Kidney glomerular epithelial cell (primary cell): Measurements from ENCODE around the gene AFM.

Experiments used
- DNase-seq: peaks from one replicate; lab custom pipeline; 2025; lab: John Stamatoyannopoulos, UW

The AFM gene

DNA sequence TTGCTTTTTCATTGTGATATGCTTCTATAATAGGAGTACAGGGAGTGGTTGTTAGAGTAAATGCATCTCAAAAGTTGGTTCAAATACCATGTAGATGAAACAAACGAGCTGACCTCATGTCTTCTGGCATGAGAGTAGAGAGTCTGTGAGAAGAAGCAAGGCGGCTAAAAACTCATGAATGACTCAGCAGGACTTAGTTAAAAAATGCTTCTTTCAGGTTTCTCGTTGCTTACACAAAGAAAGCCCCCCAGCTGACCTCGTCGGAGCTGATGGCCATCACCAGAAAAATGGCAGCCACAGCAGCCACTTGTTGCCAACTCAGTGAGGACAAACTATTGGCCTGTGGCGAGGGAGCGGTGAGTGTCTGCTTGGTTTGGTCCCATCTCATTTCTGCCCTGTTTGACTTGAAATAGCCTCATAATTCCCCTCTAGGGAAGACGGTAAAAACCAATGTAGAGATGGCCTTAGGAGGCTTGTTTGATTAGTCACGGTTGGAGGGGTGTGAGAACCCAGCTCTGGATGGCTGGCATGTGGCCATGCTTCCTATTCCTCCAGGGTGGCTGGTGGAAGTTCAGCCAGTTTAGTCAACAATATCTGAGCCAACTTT, 31.0 kb upstream of the AFM start:
- DNase-seq = peak; percentile 88

- DNase-seq = no peak
Observed at GRCh38 chr4:73451404-73451803, 30.1 kb upstream of the AFM start.

- DNase-seq = no peak
Observed at GRCh38 chr4:73451981-73452747, 29.4 kb upstream of the AFM start.

DNA sequence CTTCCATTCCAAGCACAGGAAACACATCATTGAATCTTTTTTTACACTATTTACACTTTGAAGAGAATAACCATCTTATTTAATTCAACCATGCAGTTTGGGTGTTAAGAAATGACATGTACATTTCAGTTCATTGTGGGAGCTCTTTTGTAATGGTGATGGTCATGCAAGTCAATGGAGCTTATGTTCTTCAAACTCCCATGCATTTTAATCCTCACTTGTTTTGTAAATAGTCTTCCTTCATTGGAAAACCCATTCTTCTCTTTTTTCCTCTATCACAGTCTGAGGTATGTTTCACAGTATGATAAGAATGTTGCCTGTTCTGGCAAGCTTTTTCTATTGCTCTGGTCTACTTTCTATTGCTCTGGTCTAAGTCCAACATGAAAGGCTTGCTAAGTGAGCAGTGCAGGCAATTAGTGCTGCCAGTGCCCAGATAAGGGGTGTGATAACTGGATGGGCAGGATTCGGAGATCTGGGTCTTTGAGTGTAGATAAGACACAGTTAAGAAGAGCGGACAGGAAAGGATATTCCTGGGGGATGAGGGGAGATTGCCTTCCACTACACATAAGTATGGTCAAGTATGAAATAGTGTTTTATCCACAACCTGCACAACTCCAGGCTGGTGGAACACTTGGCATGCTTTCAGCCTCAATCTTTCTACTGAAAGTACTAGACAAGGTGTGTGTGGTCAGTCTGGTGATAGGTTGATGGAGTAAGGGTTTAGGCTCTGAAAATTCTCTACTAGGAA, 28.4 kb upstream of the AFM start:
- DNase-seq = no peak

GRCh38 chr4:73453701-73454005, 27.9 kb upstream of the AFM start:
- no peak for DNase-seq

DNA sequence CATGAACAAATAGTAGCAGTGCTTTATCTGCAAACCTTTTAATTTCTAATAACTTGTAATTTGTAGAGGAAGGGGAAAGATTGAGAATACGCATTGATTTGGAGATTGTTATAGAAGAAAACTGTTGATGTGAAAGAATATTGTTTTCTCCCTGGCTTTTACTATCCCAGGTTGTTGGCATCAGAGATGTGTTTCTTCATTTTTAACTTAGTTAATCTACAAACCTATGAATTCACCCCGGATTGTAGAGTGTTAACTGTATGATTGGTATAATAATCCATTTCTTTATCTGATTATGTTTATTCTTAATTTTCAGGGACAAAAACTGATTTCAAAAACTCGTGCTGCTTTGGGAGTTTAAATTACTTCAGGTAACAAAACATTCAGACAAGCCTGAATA, 26.6 kb upstream of the AFM start:
- no peak for DNase-seq

- DNase-seq = no peak
Observed at GRCh38 chr4:73456177-73457022, 25.1 kb upstream of the AFM start.

DNA sequence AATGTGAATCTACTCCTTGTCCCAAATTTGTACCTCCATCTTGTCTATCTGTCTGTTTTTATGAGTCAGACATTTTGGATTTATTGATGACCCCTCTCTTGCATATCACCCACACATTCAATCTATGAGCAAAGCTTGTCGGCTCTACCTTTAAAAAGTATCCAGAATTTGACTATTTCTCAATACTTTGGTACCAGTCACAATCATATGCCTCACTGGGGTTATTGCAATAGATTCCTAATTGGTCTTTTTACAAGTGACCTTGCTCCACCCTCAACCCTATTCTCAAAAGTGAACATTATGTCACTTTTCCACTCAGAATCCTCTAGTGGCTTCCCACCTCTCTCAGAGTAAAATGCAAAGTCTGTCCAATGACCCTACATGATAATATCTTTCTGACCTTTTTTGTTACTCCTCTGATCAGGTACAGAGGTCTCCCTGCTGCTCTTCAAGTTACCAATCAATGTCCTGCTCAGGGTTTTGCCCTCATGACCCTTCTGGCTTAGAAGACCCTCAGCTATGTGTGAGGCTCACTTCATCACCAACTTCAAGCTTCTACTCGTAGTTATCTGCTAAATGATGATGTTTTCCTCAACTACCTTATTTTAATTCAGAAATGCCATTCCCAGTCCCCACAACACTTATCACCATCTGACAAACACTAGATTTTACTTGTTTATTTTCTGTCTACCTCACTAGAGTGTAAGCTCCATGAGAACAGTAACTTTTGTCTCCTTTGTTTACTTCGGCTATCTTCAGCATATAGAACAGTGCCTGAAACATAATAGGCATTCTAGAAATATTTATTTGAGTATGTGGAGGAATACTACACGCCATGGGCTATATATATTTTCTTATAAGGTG, 23.1 kb upstream of the AFM start:
- DNase-seq = no peak

DNA sequence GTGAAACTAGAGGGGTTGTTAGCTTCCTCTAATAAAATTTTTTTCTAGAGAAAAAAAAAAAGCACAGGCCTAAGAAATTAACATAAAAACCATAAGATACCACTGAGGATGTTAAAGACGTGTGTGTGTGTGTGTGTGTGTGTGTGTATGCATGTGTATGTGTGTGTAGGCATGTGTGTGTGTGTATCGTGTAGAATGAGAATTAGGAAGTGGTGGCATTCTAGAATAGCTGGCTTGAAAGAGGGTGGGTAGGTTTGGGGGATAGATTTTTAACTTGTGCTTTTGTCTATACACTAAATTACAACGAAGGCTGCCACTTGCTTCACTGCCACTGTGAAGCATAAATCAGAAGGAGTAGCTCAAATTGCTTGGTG, 22.5 kb upstream of the AFM start:
- DNase-seq = no peak

- DNase-seq = no peak
Observed at GRCh38 chr4:73460913-73461522, 20.5 kb upstream of the AFM start.

DNA sequence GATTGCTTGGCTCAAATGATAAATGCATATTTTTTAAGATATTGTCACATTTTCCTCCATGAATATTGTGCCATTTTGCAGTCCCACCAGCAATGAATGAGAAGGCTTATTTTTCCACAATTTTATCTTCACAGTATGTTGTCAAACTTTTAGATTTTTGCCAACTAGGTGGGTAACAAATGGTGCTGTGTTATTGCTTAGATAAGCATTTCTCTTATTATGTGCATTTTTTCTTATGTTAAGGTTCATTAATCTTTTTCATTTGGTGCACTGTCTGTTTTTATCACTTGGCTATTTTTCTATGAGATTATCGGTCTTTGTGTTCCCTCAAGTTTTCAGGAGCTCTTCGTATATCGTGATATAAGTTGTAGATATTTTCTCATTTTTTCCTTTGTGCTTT, 13.4 kb upstream of the AFM start:
- DNase-seq = no peak

GRCh38 chr4:73470728-73471127, 10.8 kb upstream of the AFM start:
- no peak for DNase-seq

DNA sequence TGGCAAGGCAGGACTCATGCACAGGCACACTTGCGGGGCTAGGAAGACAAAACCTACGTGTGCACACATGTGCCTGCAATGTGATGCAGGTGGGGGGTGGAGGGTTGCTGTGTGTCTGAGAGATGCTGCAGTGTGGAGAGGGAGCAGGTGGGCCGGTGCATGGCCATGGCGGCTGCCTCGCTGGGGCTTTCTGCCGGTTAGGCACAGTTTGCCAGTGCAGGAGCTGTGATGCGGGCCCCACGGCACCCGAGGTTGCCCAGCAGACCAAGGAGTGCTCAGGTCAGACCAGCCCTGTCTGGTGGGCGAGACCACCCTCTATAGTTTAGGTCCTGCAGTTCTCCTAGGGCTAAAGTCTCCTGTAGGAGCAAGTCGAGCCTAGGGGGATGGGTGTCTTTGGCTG, 4.4 kb upstream of the AFM start:
- DNase-seq = no peak

GRCh38 chr4:73479323-73479722, 2.2 kb upstream of the AFM start:
- no peak for DNase-seq

- no peak for DNase-seq
Observed at GRCh38 chr4:73485085-73485484, 3.5 kb downstream of the AFM start.

GRCh38 chr4:73485596-73485995, 4.1 kb downstream of the AFM start:
- DNase-seq = no peak

DNA sequence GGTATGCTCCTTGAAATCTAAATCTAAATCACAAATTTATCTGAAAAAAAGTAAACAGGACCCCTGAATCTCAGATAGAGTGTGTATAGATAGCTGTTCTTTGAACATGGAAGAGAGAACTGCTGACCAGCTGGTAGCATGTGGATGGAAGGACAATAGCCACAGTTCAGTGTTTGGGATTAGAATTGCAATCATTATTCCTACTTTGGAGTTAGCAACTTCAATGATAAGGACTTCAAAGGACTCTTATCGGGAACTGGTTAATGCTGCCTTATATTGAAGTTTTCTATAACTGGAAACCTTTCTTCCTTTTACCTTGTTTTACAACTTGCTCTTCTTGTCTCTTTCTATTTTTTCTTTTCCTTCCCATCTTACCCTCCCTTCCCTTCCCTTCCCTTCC, 5.0 kb downstream of the AFM start:
- no peak for DNase-seq

- DNase-seq = no peak
Observed at GRCh38 chr4:73487233-73487632, 5.7 kb downstream of the AFM start.

- no peak for DNase-seq
Observed at GRCh38 chr4:73499996-73500765, 18.6 kb downstream of the AFM start.

- no peak for DNase-seq
Observed at GRCh38 chr4:73501664-73502265, 20.2 kb downstream of the AFM start.
